COR-L47 (cell line): ENCODE data around the gene TNIK.

ENCODE experiments used
- DNase-seq: peaks from one replicate; lab custom pipeline; 2025; lab: John Stamatoyannopoulos, UW

Gene TNIK

GRCh38 chr3:171281256-171281992 is 178.8 kb downstream of the TNIK start:
- no peak for DNase-seq

- DNase-seq: no peak
Observed at GRCh38 chr3:171279972-171280371, 180.2 kb downstream of the TNIK start.

- no peak for DNase-seq
Observed at GRCh38 chr3:171278299-171278590, 182.0 kb downstream of the TNIK start.

GRCh38 chr3:171277456-171278298 is 182.5 kb downstream of the TNIK start:
- DNase-seq: no peak

GRCh38 chr3:171276923-171277322 is 183.3 kb downstream of the TNIK start:
- no peak for DNase-seq

- no peak for DNase-seq
Observed at GRCh38 chr3:171274222-171274621, 186.0 kb downstream of the TNIK start.

- no peak for DNase-seq
Observed at GRCh38 chr3:171270541-171270940, 189.7 kb downstream of the TNIK start.

- no peak for DNase-seq
Observed at GRCh38 chr3:171269542-171269941, 190.7 kb downstream of the TNIK start.

- DNase-seq: no peak
Observed at GRCh38 chr3:171268677-171269076, 191.5 kb downstream of the TNIK start.

GRCh38 chr3:171267104-171267503 is 193.1 kb downstream of the TNIK start:
- DNase-seq: no peak

GRCh38 chr3:171266740-171267073 is 193.5 kb downstream of the TNIK start:
- no peak for DNase-seq

- no peak for DNase-seq
Observed at GRCh38 chr3:171266034-171266739, 194.0 kb downstream of the TNIK start.

GRCh38 chr3:171264758-171265157 is 195.4 kb downstream of the TNIK start:
- no peak for DNase-seq

GRCh38 chr3:171262431-171262830 is 197.8 kb downstream of the TNIK start:
- DNase-seq: no peak

GRCh38 chr3:171261487-171261886 is 198.7 kb downstream of the TNIK start:
- no peak for DNase-seq

- no peak for DNase-seq
Observed at GRCh38 chr3:171260899-171261298, 199.3 kb downstream of the TNIK start.

GRCh38 chr3:171260466-171260865 is 199.7 kb downstream of the TNIK start:
- DNase-seq: no peak

GRCh38 chr3:171258316-171258715 is 201.9 kb downstream of the TNIK start:
- no peak for DNase-seq

- no peak for DNase-seq
Observed at GRCh38 chr3:171257251-171258203, 202.7 kb downstream of the TNIK start.

- DNase-seq: no peak
Observed at GRCh38 chr3:171256445-171257250, 203.6 kb downstream of the TNIK start.

GRCh38 chr3:171255236-171255806 is 204.9 kb downstream of the TNIK start:
- no peak for DNase-seq
